RWPE1 (cell line): ENCODE data around the gene AEBP1.
"Not testable (repeated sequence)": the region's sequence is repeated elsewhere in the genome, so short reads cannot be mapped to it uniquely, and the experiment has no call there.

Source experiments
- CTCF ChIA-PET: fragments of 350-600 bp; sonication (Branson Sonifier 250); formaldehyde crosslinking; extraction: SDS; loops from one replicate; lab custom pipeline; 2021; lab: Yijun Ruan, JAX
- POLR2A ChIA-PET: fragments of 400-600 bp; formaldehyde crosslinking; extraction: SDS; loops from one replicate; lab custom pipeline; 2020; ENCODE audit warnings: antibody characterized with exemption; ENCODE audit not compliant: low non-redundant PET; lab: Yijun Ruan, JAX
- DNase-seq: peaks from one replicate; pipeline ENCODE4 v3.0.0; 2012; ENCODE audit warnings: low spot score
- H3K27ac ChIP-seq: fragments of 450-650 bp; 2 replicates; pipeline ENCODE4 v1.5.1; 2017
- CTCF ChIP-seq: fragments of 450-650 bp; conservative IDR thresholded peaks from 2 replicates; pipeline ENCODE4 v1.5.1; 2017; ENCODE audit warnings: low read depth, mild to moderate bottlenecking

Gene AEBP1

GRCh38 chr7:44121761-44122420, 17.7 kb downstream of the AEBP1 start:
- no peak for TF ChIP-seq CTCF
- ChIA-PET CTCF (interaction anchor here (0.5 to 0.6 kb wide), 3 partner anchors 22 to 122 kb away, joined by 3 read pairs; no protein-coding TSS in a partner anchor), POLR2A (no interaction called here)
- peak overlapping the region; percentile 23 for H3K27ac ChIP-seq
- no peak for DNase-seq

- no peak overlapping the region; the same call in 1 of the 2 replicates for H3K27ac ChIP-seq
- POLR2A ChIA-PET: interaction anchor here (0.7 kb wide), 1 partner anchor 79 kb away, joined by 3 read pairs; the partner anchor contains the start of gene YKT6
Observed at GRCh38 chr7:44122529-44122928, 18.4 kb downstream of the AEBP1 start.

GRCh38 chr7:44123190-44124003, 19.3 kb downstream of the AEBP1 start, which contains the start of gene POLD2:
TSS of gene POLD2 (minus strand) at chr7:44123548. CDS start at chr7:44122053, 1,495 bp downstream.
- DNase-seq: peak; percentile 99
- ChIA-PET CTCF (interaction anchor here (0.6 to 1.2 kb wide), 5 partner anchors 35 to 135 kb away, joined by 3 to 4 read pairs (median 3); partner anchors contain the start of gene YKT6), POLR2A (interaction anchor here (0.7 kb wide), 1 partner anchor 78 kb away, joined by 3 read pairs; the partner anchor contains the start of gene YKT6)
- TF ChIP-seq CTCF: no peak
- H3K27ac ChIP-seq: peak within 1 kb of the TSS; percentile 78

More at GRCh38 chr7:44122529-44122928, 18.4 kb downstream of the AEBP1 start:
- no peak for DNase-seq
- no peak for TF ChIP-seq CTCF
- CTCF ChIA-PET: interaction anchor here (0.6 kb wide), 2 partner anchors 23 to 51 kb away, joined by 3 read pairs; no protein-coding TSS in a partner anchor

- ChIA-PET CTCF (interaction anchor here (0.6 kb wide), 1 partner anchor 56 kb away, joined by 7 read pairs; no protein-coding TSS in a partner anchor), POLR2A (interaction anchor here (0.6 kb wide), 2 partner anchors 93 to 1877 kb away, joined by 3 read pairs; no protein-coding TSS in a partner anchor)
- no peak for DNase-seq
- TF ChIP-seq CTCF: no peak
- peak overlapping the region; percentile 78 for H3K27ac ChIP-seq
Observed at GRCh38 chr7:44124822-44125202, 20.7 kb downstream of the AEBP1 start.

GRCh38 chr7:44126574-44126973, 22.4 kb downstream of the AEBP1 start:
- not testable (repeated sequence) for DNase-seq, H3K27ac ChIP-seq
- ChIA-PET POLR2A (interaction anchor here (0.6 kb wide), 2 partner anchors 47 to 75 kb away, joined by 3 to 4 read pairs; no protein-coding TSS in a partner anchor), CTCF (interaction anchor here (0.6 kb wide), 1 partner anchor 31 kb away, joined by 3 read pairs; no protein-coding TSS in a partner anchor)

- CTCF ChIA-PET: no interaction called here
- DNase-seq: no peak
- POLR2A ChIA-PET: no interaction called here
- no peak for TF ChIP-seq CTCF
- no peak overlapping the region for H3K27ac ChIP-seq
Observed at GRCh38 chr7:44127161-44127560, 23.0 kb downstream of the AEBP1 start.
